Measurements from ENCODE around the gene NCAPG2. TPM values are rescaled to one million over a fixed set of nuclear protein-coding genes. Genes with fewer than 3 reads are reported as not detected.

The NCAPG2 gene
- polyA plus RNA-seq, 1 donor from 2014 or later = 8.3 TPM

GRCh38 chr7:158695726-158696452 is 8.7 kb downstream of the NCAPG2 start:
- Histone ChIP-seq H3K27me3 (ENCODE audit: insufficient read depth, low read depth, low read length) (no peaks in the 10 kb centered on the region), H3K79me2 (replicated peaks; ENCODE audit: insufficient read depth, low read length) (no peaks in the 10 kb centered on the region), H2AFZ (ENCODE audit: low read depth, low read length) (no peak overlapping the region), H3K36me3 (ENCODE audit: insufficient read depth, low read length) (no peaks in the 10 kb centered on the region), H3K9me2 (ENCODE audit: insufficient read depth, low read length) (no peaks in the 10 kb centered on the region), H4K20me1 (ENCODE audit: insufficient read depth) (no peaks in the 10 kb centered on the region), H3K9ac (ENCODE audit: low read length) (no peak overlapping the region), H3F3A (ENCODE audit: insufficient read depth, low read length, poor library complexity, severe bottlenecking) (no peaks in the 10 kb centered on the region), H3K27ac (ENCODE audit: low read length) (no peak overlapping the region), H3K9me3 (ENCODE audit: low read length) (no peaks in the 10 kb centered on the region), H3K4me3 (ENCODE audit: low read length) (no peak overlapping the region), H3K4me2 (ENCODE audit: low read length) (no peak overlapping the region)
- TF ChIP-seq TAF1 (IDR thresholded peaks at IDR 0.05; ENCODE audit: low read depth) = no peak
- no peak for TF ChIP-seq EZH2 (IDR thresholded peaks at IDR 0.05; ENCODE audit: borderline replicate concordance, insufficient read depth, low read length, poor library complexity, severe bottlenecking)
- no peak for TF ChIP-seq POLR2AphosphoS5 (IDR thresholded peaks at IDR 0.05)
- TF ChIP-seq CTCF (IDR thresholded peaks at IDR 0.05; ENCODE audit: poor library complexity, severe bottlenecking) = no peak
- TF ChIP-seq RAD21 (conservative IDR thresholded peaks at IDR 0.05) = no peak

DNA sequence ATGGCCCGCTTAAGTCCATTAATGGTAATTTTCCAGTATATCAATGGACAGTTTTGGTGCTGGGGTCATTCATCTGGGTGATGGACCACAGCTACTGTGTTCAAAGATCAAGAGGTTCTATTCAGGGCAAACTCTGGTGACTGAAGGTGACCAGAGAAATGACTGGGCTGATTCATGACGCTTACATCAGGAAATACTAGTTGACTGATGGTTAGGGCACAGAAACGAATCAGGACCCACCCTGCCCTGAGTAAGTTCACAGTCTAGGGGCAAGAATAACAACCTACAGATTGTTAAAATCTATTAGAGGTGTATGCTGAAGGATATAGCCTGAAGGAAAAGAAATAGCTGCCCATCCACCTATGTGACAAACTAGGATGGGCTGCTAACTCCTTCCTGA is 9.5 kb downstream of the NCAPG2 start:
- Histone ChIP-seq H3K79me2 (replicated peaks; ENCODE audit: insufficient read depth, low read length) (no peaks in the 10 kb centered on the region), H3K36me3 (ENCODE audit: insufficient read depth, low read length) (no peaks in the 10 kb centered on the region)
- TF ChIP-seq REST (IDR thresholded peaks at IDR 0.05; ENCODE audit: borderline replicate concordance) (no peak), RAD21 (conservative IDR thresholded peaks at IDR 0.05) (no peak), CTCF (IDR thresholded peaks at IDR 0.05; ENCODE audit: poor library complexity, severe bottlenecking) (no peak), POLR2AphosphoS5 (IDR thresholded peaks at IDR 0.05) (no peak), MXI1 (conservative IDR thresholded peaks at IDR 0.05; ENCODE audit: poor library complexity, severe bottlenecking) (no peak), SMC3 (conservative IDR thresholded peaks at IDR 0.05; ENCODE audit: poor library complexity) (no peak), EZH2 (IDR thresholded peaks at IDR 0.05; ENCODE audit: borderline replicate concordance, insufficient read depth, low read length, poor library complexity, severe bottlenecking) (no peak), TAF1 (IDR thresholded peaks at IDR 0.05; ENCODE audit: low read depth) (no peak), EP300 (conservative IDR thresholded peaks at IDR 0.05; ENCODE audit: poor library complexity, severe bottlenecking) (no peak)

More for the DNA sequence above, 9.5 kb downstream of the NCAPG2 start:
- Histone ChIP-seq H4K20me1 (ENCODE audit: insufficient read depth) (no peaks in the 10 kb centered on the region), H3F3A (ENCODE audit: insufficient read depth, low read length, poor library complexity, severe bottlenecking) (no peaks in the 10 kb centered on the region), H3K9me2 (ENCODE audit: insufficient read depth, low read length) (no peaks in the 10 kb centered on the region), H2AFZ (ENCODE audit: low read depth, low read length) (no peak overlapping the region), H3K27ac (ENCODE audit: low read length) (no peak overlapping the region), H3K4me2 (ENCODE audit: low read length) (no peak overlapping the region), H3K4me3 (ENCODE audit: low read length) (no peak overlapping the region), H3K9me3 (ENCODE audit: low read length) (no peaks in the 10 kb centered on the region), H3K27me3 (ENCODE audit: insufficient read depth, low read depth, low read length) (no peaks in the 10 kb centered on the region), H3K9ac (ENCODE audit: low read length) (no peak overlapping the region)
